ENCODE measurements around the gene CCDC172. TPM values are rescaled to one million over a fixed set of nuclear protein-coding genes. Genes with fewer than 3 reads are reported as not detected.

Gene CCDC172
- total and polyA plus RNA-seq, 2 donors (not counting 1 experiment from before 2014, with no cell fraction given) = not detected

DNA sequence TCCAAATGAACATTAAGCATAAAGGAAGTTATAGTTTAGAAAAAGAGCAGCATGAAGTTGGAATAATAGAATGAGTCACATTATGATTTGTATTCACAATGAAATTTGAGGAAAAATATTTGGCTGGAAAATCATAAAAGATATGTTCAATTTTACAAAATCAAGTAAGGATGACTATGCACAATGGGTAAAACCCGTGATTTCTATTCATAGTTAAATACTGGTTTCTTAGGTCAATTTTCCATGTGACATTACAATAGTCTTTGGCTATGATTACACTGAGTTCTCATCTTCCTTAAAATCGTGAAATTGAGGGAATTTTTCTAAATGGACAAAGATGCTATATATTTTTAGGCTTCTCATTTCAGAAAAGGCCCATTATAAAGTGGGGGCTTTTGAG, 17.4 kb upstream of the CCDC172 start:
- no peaks in the 10 kb centered on the region for H3K79me2 ChIP-seq (ENCODE audit: control insufficient read depth, insufficient read depth, low read length)
- no peaks in the 10 kb centered on the region for H3K36me3 ChIP-seq (ENCODE audit: control insufficient read depth, insufficient read depth, low read length)
- no peaks in the 10 kb centered on the region for H3K9me3 ChIP-seq (ENCODE audit: control insufficient read depth, insufficient read depth, low read depth, low read length)
- no peak for DNase-seq (ENCODE audit: low read depth in 2 of 2)
- H3K27me3 ChIP-seq (ENCODE audit: control insufficient read depth, insufficient read depth, low read length) = no peaks in the 10 kb centered on the region
- no peak overlapping the region for H3K4me3 ChIP-seq (replicated peaks in 1 of 4; ENCODE audit: control extremely low read depth in 1 of 4, insufficient read depth in 1 of 4, low read depth in 3 of 4, low read length in 4 of 4)
- no peak overlapping the region for H3K4me2 ChIP-seq (ENCODE audit: extremely low read depth, insufficient read depth, low read length)
- no peaks in the 10 kb centered on the region for H3K4me1 ChIP-seq (ENCODE audit: control insufficient read depth, extremely low read depth, insufficient read depth, low read length)
- H4K20me1 ChIP-seq (ENCODE audit: control insufficient read depth, extremely low read depth, insufficient read depth, low read length) = no peaks in the 10 kb centered on the region
- H2AFZ ChIP-seq (ENCODE audit: low read length) = no peak overlapping the region
- no peak overlapping the region for H3K27ac ChIP-seq (ENCODE audit: insufficient read depth, low read length)
- no peak overlapping the region for H3K9ac ChIP-seq (ENCODE audit: insufficient read depth, low read length)
- TF ChIP-seq, protein P1, sequence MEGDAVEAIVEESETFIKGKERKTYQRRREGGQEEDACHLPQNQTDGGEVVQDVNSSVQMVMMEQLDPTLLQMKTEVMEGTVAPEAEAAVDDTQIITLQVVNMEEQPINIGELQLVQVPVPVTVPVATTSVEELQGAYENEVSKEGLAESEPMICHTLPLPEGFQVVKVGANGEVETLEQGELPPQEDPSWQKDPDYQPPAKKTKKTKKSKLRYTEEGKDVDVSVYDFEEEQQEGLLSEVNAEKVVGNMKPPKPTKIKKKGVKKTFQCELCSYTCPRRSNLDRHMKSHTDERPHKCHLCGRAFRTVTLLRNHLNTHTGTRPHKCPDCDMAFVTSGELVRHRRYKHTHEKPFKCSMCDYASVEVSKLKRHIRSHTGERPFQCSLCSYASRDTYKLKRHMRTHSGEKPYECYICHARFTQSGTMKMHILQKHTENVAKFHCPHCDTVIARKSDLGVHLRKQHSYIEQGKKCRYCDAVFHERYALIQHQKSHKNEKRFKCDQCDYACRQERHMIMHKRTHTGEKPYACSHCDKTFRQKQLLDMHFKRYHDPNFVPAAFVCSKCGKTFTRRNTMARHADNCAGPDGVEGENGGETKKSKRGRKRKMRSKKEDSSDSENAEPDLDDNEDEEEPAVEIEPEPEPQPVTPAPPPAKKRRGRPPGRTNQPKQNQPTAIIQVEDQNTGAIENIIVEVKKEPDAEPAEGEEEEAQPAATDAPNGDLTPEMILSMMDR (conservative IDR thresholded peaks at IDR 0.05 in 1 of 2, IDR thresholded peaks at IDR 0.05 in 1 of 2; ENCODE audit: low read depth in 1 of 2, low read length in 2 of 2) = no peak
- TF ChIP-seq EZH2 (IDR thresholded peaks at IDR 0.05; ENCODE audit: low read length, missing control alignments) = no peak

DNA sequence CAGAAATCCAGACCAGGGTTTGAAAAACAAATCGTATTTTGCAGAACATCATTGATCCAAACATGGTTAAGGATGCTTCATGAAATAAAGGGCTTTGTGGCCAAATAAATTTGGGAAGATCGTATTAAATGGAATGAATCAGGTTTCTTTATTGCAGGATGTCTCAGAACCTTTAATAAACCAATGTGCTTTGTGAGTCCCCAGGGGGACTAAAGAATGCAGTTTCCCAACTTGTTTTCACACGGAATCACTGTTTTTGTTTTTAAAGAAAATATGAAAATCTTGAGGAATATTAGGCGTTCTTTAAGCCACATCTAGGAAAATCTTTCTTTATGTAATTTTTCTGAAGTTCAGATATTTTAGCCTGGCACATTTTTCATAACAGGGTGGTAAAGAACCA, 16.8 kb upstream of the CCDC172 start:
- H3K27ac ChIP-seq (ENCODE audit: insufficient read depth, low read length) = no peak overlapping the region
- no peaks in the 10 kb centered on the region for H3K27me3 ChIP-seq (ENCODE audit: control insufficient read depth, insufficient read depth, low read length)
- H2AFZ ChIP-seq (ENCODE audit: low read length) = no peak overlapping the region
- H3K4me2 ChIP-seq (ENCODE audit: extremely low read depth, insufficient read depth, low read length) = no peak overlapping the region
- TF ChIP-seq EZH2 (IDR thresholded peaks at IDR 0.05; ENCODE audit: low read length, missing control alignments) = no peak
- TF ChIP-seq, protein P1 (conservative IDR thresholded peaks at IDR 0.05 in 1 of 2, IDR thresholded peaks at IDR 0.05 in 1 of 2; ENCODE audit: low read depth in 1 of 2, low read length in 2 of 2) = no peak
- H3K36me3 ChIP-seq (ENCODE audit: control insufficient read depth, insufficient read depth, low read length) = no peaks in the 10 kb centered on the region
- no peak overlapping the region for H3K4me3 ChIP-seq (replicated peaks in 1 of 4; ENCODE audit: control extremely low read depth in 1 of 4, insufficient read depth in 1 of 4, low read depth in 3 of 4, low read length in 4 of 4)
- H3K9me3 ChIP-seq (ENCODE audit: control insufficient read depth, insufficient read depth, low read depth, low read length) = no peaks in the 10 kb centered on the region
- no peak for DNase-seq (ENCODE audit: low read depth in 2 of 2)
- no peak overlapping the region for H3K9ac ChIP-seq (ENCODE audit: insufficient read depth, low read length)
- no peaks in the 10 kb centered on the region for H4K20me1 ChIP-seq (ENCODE audit: control insufficient read depth, extremely low read depth, insufficient read depth, low read length)
- H3K79me2 ChIP-seq (ENCODE audit: control insufficient read depth, insufficient read depth, low read length) = no peaks in the 10 kb centered on the region
- no peaks in the 10 kb centered on the region for H3K4me1 ChIP-seq (ENCODE audit: control insufficient read depth, extremely low read depth, insufficient read depth, low read length)

DNA sequence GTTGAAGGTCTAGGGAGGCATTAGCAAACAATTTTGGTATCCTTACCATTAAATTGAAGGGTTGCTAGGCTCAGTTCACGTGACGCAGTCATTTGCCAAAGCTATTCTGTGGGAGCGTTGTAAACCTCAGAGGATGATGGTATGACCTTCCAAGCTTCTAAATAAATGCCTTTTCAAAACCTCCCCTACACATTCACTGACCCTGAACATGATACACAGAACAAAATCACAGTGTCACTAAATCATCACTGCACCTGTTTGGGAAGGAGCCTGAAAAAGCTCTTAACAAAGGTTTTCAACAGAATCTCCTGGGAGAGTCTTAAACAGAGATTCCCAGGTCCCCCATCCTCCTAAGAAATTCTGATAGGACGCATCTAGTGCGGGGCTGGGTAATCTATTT, 13.2 kb upstream of the CCDC172 start:
- no peaks in the 10 kb centered on the region for H3K79me2 ChIP-seq (ENCODE audit: control insufficient read depth, insufficient read depth, low read length)
- TF ChIP-seq EZH2 (IDR thresholded peaks at IDR 0.05; ENCODE audit: low read length, missing control alignments) = no peak
- TF ChIP-seq, protein P1 (conservative IDR thresholded peaks at IDR 0.05 in 1 of 2, IDR thresholded peaks at IDR 0.05 in 1 of 2; ENCODE audit: low read depth in 1 of 2, low read length in 2 of 2) = no peak
- no peaks in the 10 kb centered on the region for H3K4me1 ChIP-seq (ENCODE audit: control insufficient read depth, extremely low read depth, insufficient read depth, low read length)
- DNase-seq (ENCODE audit: low read depth in 2 of 2) = no peak
- no peaks in the 10 kb centered on the region for H3K27me3 ChIP-seq (ENCODE audit: control insufficient read depth, insufficient read depth, low read length)
- H4K20me1 ChIP-seq (ENCODE audit: control insufficient read depth, extremely low read depth, insufficient read depth, low read length) = no peaks in the 10 kb centered on the region
- H3K4me2 ChIP-seq (ENCODE audit: extremely low read depth, insufficient read depth, low read length) = no peak overlapping the region
- no peaks in the 10 kb centered on the region for H3K9me3 ChIP-seq (ENCODE audit: control insufficient read depth, insufficient read depth, low read depth, low read length)
- no peaks in the 10 kb centered on the region for H3K36me3 ChIP-seq (ENCODE audit: control insufficient read depth, insufficient read depth, low read length)
- H3K4me3 ChIP-seq (replicated peaks in 1 of 4; ENCODE audit: control extremely low read depth in 1 of 4, insufficient read depth in 1 of 4, low read depth in 3 of 4, low read length in 4 of 4) = no peak overlapping the region
- no peak overlapping the region for H3K9ac ChIP-seq (ENCODE audit: insufficient read depth, low read length)
- H2AFZ ChIP-seq (ENCODE audit: low read length) = no peak overlapping the region
- no peak overlapping the region for H3K27ac ChIP-seq (ENCODE audit: insufficient read depth, low read length)
